SW 1271 (cell line): Measurements from ENCODE around the gene CNOT3.
"Not testable (repeated sequence)": the region's sequence is repeated elsewhere in the genome, so short reads cannot be mapped to it uniquely, and the experiment has no call there.

Source experiments
- DNase-seq, 2 experiments: peaks; one replicate each; lab custom pipeline; 2025; lab: John Stamatoyannopoulos, UW

The CNOT3 gene

DNA sequence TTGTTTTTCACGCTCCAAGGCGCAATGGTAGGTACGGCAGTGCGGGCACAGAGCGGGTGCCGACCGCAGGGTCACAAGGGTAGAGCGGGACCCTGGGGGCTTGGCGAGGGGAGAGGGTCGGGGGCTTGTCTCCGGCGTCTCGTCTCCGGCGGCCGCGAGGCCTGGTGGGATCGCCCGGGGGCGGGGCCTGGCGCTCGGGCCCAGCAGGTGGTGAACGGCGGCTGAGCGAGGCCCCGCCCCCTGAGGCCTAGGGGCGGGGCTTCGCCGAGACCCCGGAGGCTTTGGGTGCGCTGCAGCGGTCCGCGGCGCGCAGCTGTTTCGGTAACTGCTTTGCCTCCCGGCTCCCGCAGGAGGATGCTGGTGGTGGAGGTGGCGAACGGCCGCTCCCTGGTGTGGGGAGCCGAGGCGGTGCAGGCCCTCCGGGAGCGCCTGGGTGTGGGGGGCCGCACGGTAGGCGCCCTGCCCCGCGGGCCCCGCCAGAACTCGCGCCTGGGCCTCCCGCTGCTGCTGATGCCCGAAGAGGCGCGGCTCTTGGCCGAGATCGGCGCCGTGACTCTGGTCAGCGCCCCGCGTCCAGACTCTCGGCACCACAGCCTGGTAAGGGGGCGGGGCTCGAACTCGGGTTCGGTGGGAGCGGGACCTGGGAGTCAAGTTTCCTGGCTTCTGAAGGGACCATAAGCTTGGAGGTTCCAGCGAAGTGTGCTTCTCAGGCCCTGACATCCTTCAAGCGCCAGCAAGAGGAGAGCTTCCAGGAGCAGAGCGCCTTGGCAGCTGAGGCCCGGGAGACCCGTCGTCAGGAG lies 53.6 kb downstream of the CNOT3 start, which contains the start of gene TSEN34:
Gene TSEN34 (plus strand): TSS at position 298 of the 800 bp plus-strand sequence. CDS start 57 bp downstream, at position 355.
- peak in 1 of 2 experiments; percentile 70 for DNase-seq

DNA sequence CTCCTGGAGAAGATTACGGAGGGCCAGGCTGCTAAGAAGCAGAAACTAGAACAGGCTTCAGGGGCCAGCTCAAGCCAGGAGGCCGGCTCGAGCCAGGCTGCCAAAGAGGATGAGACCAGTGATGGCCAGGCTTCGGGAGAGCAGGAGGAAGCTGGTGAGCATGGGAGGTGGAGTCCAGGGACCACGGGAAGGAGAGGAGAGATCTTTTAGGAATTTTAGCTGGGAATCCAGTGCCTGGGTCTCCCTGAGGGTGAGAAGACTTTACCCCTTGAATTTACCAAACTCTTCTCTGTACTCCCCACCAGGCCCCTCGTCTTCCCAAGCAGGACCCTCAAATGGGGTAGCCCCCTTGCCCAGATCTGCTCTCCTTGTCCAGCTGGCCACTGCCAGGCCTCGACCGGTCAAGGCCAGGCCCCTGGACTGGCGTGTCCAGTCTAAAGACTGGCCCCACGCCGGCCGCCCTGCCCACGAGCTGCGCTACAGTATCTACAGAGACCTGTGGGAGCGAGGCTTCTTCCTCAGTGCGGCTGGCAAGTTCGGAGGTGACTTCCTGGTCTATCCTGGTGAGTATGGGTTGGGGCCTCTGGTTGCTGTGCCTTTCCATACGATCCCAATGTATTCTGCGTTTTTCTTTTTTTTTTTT lies 54.4 kb downstream of the CNOT3 start:
- DNase-seq, result no peak

DNA sequence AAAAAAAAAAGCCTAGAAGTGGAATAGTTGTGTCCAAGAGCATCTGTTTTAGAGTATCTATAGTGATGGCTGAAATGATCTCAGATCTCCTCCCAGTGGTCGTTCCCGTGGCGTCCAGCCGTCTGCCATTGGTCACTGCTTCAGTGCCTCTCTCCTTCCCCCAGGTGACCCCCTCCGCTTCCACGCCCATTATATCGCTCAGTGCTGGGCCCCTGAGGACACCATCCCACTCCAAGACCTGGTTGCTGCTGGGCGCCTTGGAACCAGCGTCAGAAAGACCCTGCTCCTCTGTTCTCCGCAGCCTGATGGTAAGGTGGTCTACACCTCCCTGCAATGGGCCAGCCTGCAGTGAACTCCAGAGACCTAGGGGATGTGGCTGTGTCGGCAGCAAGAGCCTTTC lies 55.4 kb downstream of the CNOT3 start:
- DNase-seq, result no peak

DNA sequence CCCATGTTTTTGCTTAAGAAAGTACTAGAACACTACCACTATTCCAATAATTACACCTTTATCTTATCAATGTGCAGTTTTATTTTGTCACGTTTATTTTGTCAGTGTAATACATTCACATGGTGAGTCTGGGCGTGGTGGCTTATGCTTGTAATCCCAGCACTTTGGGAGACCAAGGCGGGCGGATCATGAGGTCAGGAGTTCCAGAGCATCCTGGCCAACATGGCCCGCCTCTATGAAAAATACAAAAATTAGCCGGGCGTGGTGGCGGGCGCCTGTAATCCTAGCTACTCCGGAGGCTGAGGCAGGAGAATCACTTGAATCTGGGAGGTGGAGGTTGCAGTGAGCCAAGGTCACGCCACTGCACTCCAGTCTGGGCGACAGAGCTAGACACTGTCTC lies 56.9 kb downstream of the CNOT3 start:
- DNase-seq, result not testable (repeated sequence)

DNA sequence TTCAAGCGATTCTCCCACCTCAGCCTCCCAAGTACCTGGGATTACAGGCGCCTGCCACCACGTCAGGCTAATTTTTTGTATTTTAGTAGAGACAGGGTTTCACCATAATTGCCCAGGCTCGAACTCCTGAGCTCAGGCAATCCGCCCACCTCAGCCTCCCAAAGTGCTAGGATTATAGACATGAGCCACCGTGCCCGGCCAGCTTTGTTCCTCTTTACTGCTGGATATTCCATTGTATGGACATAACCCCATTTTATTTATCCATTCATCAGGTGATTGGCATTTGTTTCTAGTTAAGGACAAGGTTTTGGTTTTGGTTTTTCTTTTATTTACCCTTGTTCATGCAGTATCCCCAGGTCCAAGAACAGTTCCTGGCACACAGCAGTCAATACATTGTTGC lies 59.0 kb downstream of the CNOT3 start:
- no peak for DNase-seq

DNA sequence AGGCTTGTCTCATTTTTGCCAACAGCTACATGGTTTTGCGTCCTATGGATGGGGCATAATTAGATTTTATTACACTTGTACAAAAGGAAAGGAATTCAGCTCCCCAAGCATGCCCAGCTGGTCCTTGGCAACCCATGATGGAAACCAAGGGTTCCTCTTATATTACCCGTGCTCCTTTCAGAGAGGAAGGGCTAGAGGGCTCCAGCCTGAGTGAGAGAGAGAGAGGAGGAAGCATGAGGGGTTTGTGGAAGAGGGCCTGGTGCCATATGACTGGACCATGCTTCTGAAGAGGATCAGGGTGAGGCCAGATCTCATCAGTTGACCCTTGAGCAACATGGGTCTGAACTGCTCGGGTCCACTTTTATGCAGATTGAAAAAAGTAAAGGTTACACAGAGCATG lies 59.6 kb downstream of the CNOT3 start:
- DNase-seq, result no peak

DNA sequence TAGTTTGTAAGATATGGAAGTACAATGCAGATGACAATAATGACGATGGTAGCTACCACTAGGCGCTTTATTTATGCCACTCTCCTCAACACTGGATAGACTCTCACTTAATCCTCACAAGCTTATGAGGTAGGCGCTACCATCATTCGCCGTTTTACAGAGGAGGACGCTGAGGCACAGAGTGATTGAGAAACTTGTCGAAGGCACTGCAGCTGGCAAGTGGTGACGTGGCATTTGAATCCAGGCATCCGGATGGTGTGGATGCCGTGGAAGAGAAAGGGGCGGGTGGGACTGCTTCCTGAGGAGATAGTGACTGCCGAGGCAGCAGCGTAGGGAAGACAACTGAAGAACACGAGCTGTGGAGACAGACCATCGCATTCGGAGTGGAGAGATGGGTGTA lies 61.8 kb downstream of the CNOT3 start:
- no peak for DNase-seq

DNA sequence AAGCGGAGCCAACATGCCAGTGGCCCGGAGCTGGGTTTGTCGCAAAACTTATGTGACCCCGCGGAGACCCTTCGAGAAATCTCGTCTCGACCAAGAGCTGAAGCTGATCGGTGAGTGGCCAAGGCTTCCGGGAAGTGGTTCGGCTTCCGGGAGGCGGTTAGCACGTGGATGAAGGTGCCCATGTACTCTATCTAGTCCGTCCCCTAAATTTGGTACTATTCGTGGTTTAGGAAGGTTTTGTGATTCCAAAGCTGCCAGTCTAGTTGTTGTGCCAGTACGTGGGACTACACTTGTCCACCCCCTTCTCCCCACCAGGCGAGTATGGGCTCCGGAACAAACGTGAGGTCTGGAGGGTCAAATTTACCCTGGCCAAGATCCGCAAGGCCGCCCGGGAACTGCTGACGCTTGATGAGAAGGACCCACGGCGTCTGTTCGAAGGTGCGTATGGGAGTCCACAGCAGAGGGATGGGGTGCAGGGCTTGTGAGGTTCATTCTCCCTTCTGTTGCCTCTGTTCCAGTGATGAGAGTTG lies 63.7 kb downstream of the CNOT3 start:
- no peak for DNase-seq

DNA sequence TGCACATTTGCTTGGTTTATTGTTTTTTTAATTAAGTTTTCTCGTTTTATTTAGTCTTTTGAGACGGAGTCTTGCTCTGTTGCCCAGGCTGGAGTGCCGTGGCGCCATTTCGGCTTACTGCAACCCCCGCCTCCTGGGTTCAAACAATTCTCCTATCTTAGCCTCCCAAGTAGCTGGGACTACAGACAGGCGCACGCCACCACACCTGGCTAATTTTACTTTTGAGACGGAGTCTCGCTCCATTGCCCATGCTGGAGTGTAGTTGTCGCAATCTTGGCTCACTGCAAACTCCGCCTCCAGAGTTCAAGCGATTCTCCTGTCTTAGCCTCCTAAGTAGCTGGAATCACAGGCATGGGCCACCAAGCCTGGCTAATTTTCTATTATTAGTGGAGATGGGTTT lies 64.4 kb downstream of the CNOT3 start:
- no peak for DNase-seq

DNA sequence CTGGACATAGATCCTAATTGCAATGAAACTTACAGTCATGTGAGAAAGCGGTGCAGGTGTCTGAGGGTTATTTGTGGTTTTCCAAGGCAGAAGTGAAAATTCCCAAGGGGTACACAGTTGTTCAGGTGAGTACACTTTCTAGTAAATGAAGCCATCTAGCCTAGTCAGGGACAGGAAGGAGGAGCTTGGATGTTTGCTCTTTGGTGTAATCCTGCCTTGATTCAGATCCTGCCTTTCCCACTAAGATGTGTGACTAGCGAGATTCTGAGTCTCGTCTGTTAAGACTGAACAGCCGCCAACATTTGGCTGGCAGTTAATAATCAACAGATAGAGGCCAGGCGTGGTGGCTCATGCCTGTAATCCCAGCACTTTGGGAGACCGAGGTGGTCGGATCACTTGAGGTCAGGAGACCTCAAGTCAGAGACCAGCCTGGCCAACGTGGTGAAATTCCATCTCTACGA lies 65.6 kb downstream of the CNOT3 start:
- no peak for DNase-seq

DNA sequence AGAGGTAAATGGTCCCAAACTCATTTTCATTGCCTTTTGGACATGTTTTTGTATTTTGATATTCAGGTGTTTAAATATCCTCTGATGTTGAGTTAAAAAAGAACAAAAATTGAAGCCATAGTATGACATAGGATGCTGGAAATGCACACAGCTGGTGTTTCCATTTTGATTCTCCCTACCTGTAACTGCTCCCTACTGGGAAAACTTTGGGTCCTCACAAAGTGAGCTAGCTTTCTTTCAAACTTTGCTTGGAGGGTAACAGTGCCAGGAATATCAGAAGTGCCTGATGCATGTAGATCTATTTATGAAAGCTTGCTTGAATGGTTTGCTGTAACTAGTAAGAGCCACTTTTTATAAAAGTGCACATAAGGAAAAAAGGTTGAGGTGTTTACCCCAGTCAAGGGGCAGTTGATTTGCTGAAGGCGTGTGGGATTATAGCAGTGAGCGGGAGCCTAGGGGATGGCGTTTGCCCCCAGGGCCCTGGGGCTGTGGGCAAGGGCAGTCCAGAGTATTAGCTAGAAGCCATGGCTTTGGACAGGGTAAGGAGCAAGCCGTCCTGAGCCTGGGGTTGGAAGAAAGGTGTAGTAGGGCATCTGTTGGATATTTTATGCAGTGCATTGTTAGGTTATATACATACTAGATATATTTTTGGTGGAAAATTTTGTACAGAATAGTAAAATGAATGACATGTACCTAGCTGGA lies 67.4 kb downstream of the CNOT3 start:
- no peak for DNase-seq
